OCI-LY7 (cell line): Measurements from ENCODE around the gene SLC27A5. TPM values are rescaled to one million over a fixed set of nuclear protein-coding genes. Genes with fewer than 3 reads are reported as not detected.

Source experiments
- BruUV-seq: library from RNA; stranded (reverse); fragments of 400-500 nt; replicated peaks from 2 replicates; lab custom pipeline; 2021; lab: Mats Ljungman, UMichigan
- CTCF ChIA-PET: fragments of 300-600 bp; sonication (Branson Sonifier 250); formaldehyde crosslinking; loops from one replicate; lab custom pipeline; 2022; ENCODE audit warnings: antibody characterized with exemption; ENCODE audit not compliant: unreplicated experiment; lab: Charles Lee
- POLR2A ChIA-PET: fragments of 300-600 bp; sonication (Branson Sonifier 250); formaldehyde crosslinking; loops from one replicate; lab custom pipeline; 2022; ENCODE audit warnings: antibody characterized with exemption; lab: Charles Lee
- DNase-seq: peaks from one replicate; pipeline ENCODE4 v3.0.0-alpha.2; 2015; ENCODE audit warnings: low spot score
- H2AFZ ChIP-seq: fragments of 200-600 bp; sonication (generic), shearing (Covaris generic); 2 replicates; pipeline ENCODE4 v1.6.1; 2014; ENCODE audit warnings: mild to moderate bottlenecking, antibody characterized with exemption, low read length, moderate library complexity
- H3K27ac ChIP-seq: fragments of 200-600 bp; sonication (generic); 2 replicates; pipeline ENCODE4 v1.5.1; 2014; ENCODE audit warnings: mixed run types, low read depth, mild to moderate bottlenecking, moderate library complexity, low read length, inconsistent platforms; ENCODE audit not compliant: poor library complexity, severe bottlenecking
- H3K36me3 ChIP-seq: fragments of 200-600 bp; sonication (generic); 2 replicates; pipeline ENCODE4 v1.6.1; 2014; ENCODE audit warnings: mild to moderate bottlenecking, antibody characterized with exemption, low read length, moderate library complexity, mixed read lengths; ENCODE audit not compliant: insufficient read depth
- H3K4me1 ChIP-seq: fragments of 200-600 bp; sonication (generic); 2 replicates; pipeline ENCODE4 v1.5.1; 2014; ENCODE audit warnings: mild to moderate bottlenecking, low read length; ENCODE audit not compliant: insufficient read depth, poor library complexity, severe bottlenecking
- H3K4me2 ChIP-seq: fragments of 200-600 bp; sonication (generic); 2 replicates; pipeline ENCODE4 v1.6.1; 2014; ENCODE audit warnings: mild to moderate bottlenecking, low read length
- H3K4me3 ChIP-seq: fragments of 200-600 bp; sonication (generic); 2 replicates; pipeline ENCODE4 v1.5.1; 2014; ENCODE audit warnings: mild to moderate bottlenecking, low read depth, low read length; ENCODE audit not compliant: poor library complexity, severe bottlenecking
- H3K79me2 ChIP-seq: fragments of 200-600 bp; sonication (generic); 2 replicates; pipeline ENCODE4 v1.6.1; 2016; ENCODE audit warnings: low read depth, mild to moderate bottlenecking, low read length, moderate library complexity, mixed read lengths; ENCODE audit not compliant: insufficient read depth
- H3K9me2 ChIP-seq: fragments of 200-600 bp; sonication (generic); 2 replicates; pipeline ENCODE4 v1.6.1; 2016; ENCODE audit warnings: mild to moderate bottlenecking, low read length, mixed read lengths; ENCODE audit not compliant: insufficient read depth
- H3K9me3 ChIP-seq: fragments of 200-600 bp; sonication (generic); 2 replicates; pipeline ENCODE4 v1.6.1; 2014; ENCODE audit warnings: mild to moderate bottlenecking, mixed run types, low read length, mixed read lengths
- H4K20me1 ChIP-seq: fragments of 200-600 bp; sonication (generic); 2 replicates; pipeline ENCODE4 v1.6.1; 2014; ENCODE audit warnings: mild to moderate bottlenecking, antibody characterized with exemption, low read length, moderate library complexity, mixed read lengths; ENCODE audit not compliant: insufficient read depth
- EZH2phosphoT487 ChIP-seq: fragments of 200-600 bp; sonication (generic); IDR thresholded peaks from 2 replicates; pipeline ENCODE4 v1.6.1; 2018; ENCODE audit warnings: low read depth, borderline replicate concordance, mild to moderate bottlenecking, mixed run types, antibody characterized with exemption, low read length, moderate library complexity, mixed read lengths
- intact Hi-C: fragments of 100-400 bp; cut with micrococcal nuclease; formaldehyde crosslinking; loops from one replicate; pipeline ENCODE4 v1.10.0; 2022; ENCODE audit not compliant: unreplicated experiment
- total RNA-seq, 2 experiments: library from RNA; depleted of rRNA in 1 of 2; stranded (reverse); fragments of >200 nt in 1 of 2; shearing (Covaris generic) in 1 of 2; gene quantifications; 2 replicates each; pipeline ENCODE4 v1.2.3, GENCODE V29; 2014 to 2022
- TF ChIP-seq, protein P1 (sequence below): fragments of 200-600 bp; sonication (generic); conservative IDR thresholded peaks from 2 replicates; pipeline ENCODE4 v1.5.1; 2014; ENCODE audit warnings: mild to moderate bottlenecking, antibody characterized with exemption, low read length, moderate library complexity, mixed read lengths

SLC27A5 gene
- total RNA-seq, 2 experiments from 2014 or later = 28.0 to 29.8 TPM

GRCh38 chr19:58479736-58480480, 31.9 kb downstream of the SLC27A5 start:
- Histone ChIP-seq H3K27ac (no peak overlapping the region), H3K4me3 (no peak overlapping the region), H3K9me2 (no peaks in the 10 kb centered on the region), H2AFZ (no peak overlapping the region), H3K4me2 (no peak overlapping the region), H4K20me1 (no peaks in the 10 kb centered on the region), H3K36me3 (no peaks in the 10 kb centered on the region), H3K9me3 (no peaks in the 10 kb centered on the region), H3K4me1 (peaks cover 16% of the 10 kb centered on the region), H3K79me2 (no peaks in the 10 kb centered on the region)
- no peak for TF ChIP-seq EZH2phosphoT487
- TF ChIP-seq, protein P1, sequence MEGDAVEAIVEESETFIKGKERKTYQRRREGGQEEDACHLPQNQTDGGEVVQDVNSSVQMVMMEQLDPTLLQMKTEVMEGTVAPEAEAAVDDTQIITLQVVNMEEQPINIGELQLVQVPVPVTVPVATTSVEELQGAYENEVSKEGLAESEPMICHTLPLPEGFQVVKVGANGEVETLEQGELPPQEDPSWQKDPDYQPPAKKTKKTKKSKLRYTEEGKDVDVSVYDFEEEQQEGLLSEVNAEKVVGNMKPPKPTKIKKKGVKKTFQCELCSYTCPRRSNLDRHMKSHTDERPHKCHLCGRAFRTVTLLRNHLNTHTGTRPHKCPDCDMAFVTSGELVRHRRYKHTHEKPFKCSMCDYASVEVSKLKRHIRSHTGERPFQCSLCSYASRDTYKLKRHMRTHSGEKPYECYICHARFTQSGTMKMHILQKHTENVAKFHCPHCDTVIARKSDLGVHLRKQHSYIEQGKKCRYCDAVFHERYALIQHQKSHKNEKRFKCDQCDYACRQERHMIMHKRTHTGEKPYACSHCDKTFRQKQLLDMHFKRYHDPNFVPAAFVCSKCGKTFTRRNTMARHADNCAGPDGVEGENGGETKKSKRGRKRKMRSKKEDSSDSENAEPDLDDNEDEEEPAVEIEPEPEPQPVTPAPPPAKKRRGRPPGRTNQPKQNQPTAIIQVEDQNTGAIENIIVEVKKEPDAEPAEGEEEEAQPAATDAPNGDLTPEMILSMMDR = no peak
- CTCF ChIA-PET = interaction anchor here (0.7 kb wide), 1 partner anchor 134 kb away, joined by 6 read pairs; no protein-coding TSS in a partner anchor
- POLR2A ChIA-PET = no interaction called here
- no TSS peak for BruUV-seq
- intact Hi-C loops = loop anchor here (5.0 kb wide), 1 partner anchor 133 kb away; no protein-coding TSS in a partner anchor
- no peak for DNase-seq

DNA sequence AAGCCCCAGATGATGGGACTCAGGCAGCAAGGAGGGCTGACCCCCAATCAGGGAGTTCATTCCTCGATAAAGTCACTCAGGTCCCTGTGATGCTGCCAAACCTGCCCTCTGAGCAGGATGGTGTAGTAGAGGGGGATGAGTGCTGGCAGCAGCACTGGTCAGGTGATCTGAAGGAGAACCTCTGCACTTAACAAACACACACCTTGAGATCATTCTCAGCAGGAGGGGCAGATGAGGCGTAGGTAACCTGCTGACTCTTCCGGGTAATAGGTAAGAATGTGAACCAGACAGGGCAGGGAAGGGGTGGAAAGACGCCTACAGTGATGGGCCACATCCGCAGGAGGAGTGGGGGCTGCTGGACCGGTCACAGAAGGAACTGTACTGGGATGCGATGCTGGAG, 32.5 kb downstream of the SLC27A5 start:
- H3K36me3 ChIP-seq = no peaks in the 10 kb centered on the region
- H3K27ac ChIP-seq = no peak overlapping the region
- no peaks in the 10 kb centered on the region for H3K79me2 ChIP-seq
- no peak for DNase-seq
- TF ChIP-seq EZH2phosphoT487 = no peak
- TF ChIP-seq, protein P1 = no peak
- ChIA-PET POLR2A (no interaction called here), CTCF (no interaction called here)
- intact Hi-C loops = loop anchor here (5.0 kb wide), 1 partner anchor 132 kb away; no protein-coding TSS in a partner anchor
- no peaks in the 10 kb centered on the region for H3K9me3 ChIP-seq
- no peak overlapping the region for H3K4me2 ChIP-seq
- BruUV-seq = no TSS peak
- H2AFZ ChIP-seq = no peak overlapping the region
- no peaks in the 10 kb centered on the region for H3K9me2 ChIP-seq
- peaks cover 20% of the 10 kb centered on the region for H3K4me1 ChIP-seq
- H3K4me3 ChIP-seq = no peak overlapping the region
- H4K20me1 ChIP-seq = no peaks in the 10 kb centered on the region

GRCh38 chr19:58477871-58478270, 33.9 kb downstream of the SLC27A5 start:
- Histone ChIP-seq H3K4me1 (peaks cover 20% of the 10 kb centered on the region), H3K79me2 (no peaks in the 10 kb centered on the region), H3K36me3 (peaks cover 8% of the 10 kb centered on the region; the same call in 1 of the 2 replicates), H3K9me3 (no peaks in the 10 kb centered on the region), H2AFZ (no peak overlapping the region), H3K9me2 (no peaks in the 10 kb centered on the region), H3K4me2 (no peak overlapping the region), H3K4me3 (no peak overlapping the region), H4K20me1 (no peaks in the 10 kb centered on the region), H3K27ac (no peak overlapping the region)
- POLR2A ChIA-PET = no interaction called here
- no peak for TF ChIP-seq EZH2phosphoT487
- TF ChIP-seq, protein P1 = no peak
- intact Hi-C loops = loop anchor here (5.0 kb wide), 1 partner anchor 131 kb away; no protein-coding TSS in a partner anchor
- CTCF ChIA-PET = no interaction called here
- BruUV-seq = no TSS peak
- no peak for DNase-seq
